SU-DHL-6 (cell line): Measurements from ENCODE around the gene SYTL3.

Source experiments
- EZH2phosphoT487 ChIP-seq: fragments of 200-600 bp; sonication (generic), shearing (Covaris generic); conservative IDR thresholded peaks from 2 replicates; pipeline ENCODE4 v1.6.1; 2018; ENCODE audit warnings: mild to moderate bottlenecking, antibody characterized with exemption, low read length, moderate library complexity, mixed read lengths
- TF ChIP-seq, protein P1 (sequence below): fragments of 200-600 bp; sonication (generic); IDR thresholded peaks from one replicate; pipeline ENCODE4 v1.5.1; 2017; ENCODE audit warnings: antibody characterized with exemption, mild to moderate bottlenecking, low read length, moderate library complexity; ENCODE audit not compliant: insufficient read depth, poor library complexity, severe bottlenecking

- TF ChIP-seq, protein P1, sequence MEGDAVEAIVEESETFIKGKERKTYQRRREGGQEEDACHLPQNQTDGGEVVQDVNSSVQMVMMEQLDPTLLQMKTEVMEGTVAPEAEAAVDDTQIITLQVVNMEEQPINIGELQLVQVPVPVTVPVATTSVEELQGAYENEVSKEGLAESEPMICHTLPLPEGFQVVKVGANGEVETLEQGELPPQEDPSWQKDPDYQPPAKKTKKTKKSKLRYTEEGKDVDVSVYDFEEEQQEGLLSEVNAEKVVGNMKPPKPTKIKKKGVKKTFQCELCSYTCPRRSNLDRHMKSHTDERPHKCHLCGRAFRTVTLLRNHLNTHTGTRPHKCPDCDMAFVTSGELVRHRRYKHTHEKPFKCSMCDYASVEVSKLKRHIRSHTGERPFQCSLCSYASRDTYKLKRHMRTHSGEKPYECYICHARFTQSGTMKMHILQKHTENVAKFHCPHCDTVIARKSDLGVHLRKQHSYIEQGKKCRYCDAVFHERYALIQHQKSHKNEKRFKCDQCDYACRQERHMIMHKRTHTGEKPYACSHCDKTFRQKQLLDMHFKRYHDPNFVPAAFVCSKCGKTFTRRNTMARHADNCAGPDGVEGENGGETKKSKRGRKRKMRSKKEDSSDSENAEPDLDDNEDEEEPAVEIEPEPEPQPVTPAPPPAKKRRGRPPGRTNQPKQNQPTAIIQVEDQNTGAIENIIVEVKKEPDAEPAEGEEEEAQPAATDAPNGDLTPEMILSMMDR: no peak
- no peak for TF ChIP-seq EZH2phosphoT487
Measured at GRCh38 chr6:158705386-158706126, 55.7 kb downstream of the SYTL3 start.
